ENCODE data around the gene KCNC3.
A peak's percentile ranks its signal among the peaks of the same experiment; 100 is the strongest.

KCNC3 gene

DNA sequence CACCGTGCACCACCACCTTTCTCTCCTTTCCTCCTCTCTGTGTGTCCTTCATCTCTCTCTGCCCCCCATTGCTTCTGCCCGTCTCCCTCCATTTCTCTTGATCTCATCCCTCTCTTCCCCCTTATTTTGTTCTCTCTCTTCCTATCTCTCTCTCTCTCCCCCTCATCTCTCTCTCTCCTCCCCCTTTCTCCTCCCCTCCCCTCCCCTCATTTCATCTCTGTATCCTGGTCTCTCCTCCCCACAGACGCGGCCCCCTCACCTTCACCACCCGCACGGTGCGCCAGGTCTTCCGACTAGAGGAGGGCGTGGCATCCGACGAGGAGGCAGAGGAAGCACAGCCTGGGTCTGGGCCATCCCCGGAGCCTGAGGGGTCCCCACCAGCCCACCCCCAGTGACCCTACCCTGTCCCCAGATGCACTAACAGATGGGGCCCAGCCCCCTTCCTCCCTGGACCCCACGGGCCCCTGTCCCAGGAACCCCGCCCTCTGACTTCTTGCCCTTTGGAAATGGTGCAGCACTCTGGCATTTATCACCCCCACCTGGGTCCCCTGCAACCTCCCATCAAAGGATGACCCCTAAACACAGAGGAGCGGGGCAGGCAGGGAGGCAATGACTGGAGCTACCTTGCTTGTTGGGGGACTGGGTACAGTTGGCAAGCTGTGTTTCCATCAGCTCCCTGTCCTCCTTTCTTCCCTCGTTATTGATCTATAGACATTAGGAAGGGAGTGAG is 19.6 kb downstream of the KCNC3 start:
- no peak for DNase-seq

GRCh38 chr19:50308991-50309390 is 20.2 kb downstream of the KCNC3 start:
- no peak for DNase-seq

- DNase-seq: no peak
These were observed 25.6 kb downstream of the KCNC3 start for GRCh38 chr19:50303558-50303957.

DNA sequence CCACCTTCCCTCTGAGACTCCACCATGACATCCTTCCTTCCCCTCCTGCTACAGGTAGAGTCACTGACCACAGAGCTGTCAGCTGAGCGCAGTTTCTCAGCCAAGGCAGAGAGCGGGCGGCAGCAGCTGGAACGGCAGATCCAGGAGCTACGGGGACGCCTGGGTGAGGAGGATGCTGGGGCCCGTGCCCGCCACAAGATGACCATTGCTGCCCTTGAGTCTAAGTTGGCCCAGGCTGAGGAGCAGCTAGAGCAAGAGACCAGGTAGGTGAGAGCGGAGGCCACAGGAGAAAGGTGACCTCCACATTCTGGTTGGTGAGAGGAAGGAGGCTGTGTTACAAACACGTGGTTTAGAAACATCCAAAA is 27.6 kb downstream of the KCNC3 start:
- DNase-seq: no peak

DNA sequence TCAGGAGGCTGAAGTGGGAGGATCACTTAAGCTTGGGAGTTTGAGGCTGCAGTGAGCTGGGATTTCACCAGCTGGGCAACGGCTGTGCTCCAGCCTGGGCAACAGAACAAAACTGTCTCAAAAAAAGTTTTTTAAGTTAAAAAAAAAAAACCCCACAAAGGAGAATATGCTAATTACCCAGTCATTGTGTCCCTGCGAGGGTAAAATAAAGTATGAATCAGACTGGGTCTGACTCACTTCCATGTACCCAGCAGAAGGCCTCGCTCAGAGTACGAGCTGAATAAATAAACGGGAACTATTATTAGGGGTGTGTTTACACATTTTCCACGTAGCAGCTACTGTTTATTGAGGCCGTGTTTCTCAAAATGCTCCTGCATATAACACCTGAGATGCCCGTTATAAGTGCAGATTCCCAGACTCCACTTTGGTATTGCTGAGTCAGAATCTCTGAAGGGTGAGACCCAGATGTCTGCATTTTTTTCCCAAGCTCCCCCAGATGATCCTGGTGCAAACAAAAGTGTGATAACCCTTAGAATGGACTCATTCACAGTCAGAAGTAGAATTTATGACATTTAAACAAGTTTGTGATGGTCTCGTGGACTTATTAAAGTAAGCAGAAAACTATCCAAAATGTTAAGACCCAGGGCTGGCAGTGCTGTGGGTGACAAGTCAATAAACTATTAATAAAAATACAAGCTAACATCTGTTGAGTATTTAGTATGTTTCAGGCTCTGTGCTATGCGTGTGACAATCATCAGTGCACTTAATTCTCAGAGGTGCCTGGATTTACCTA is 28.2 kb downstream of the KCNC3 start:
- peak in 1 of 2 donors; percentile 31 for DNase-seq

DNA sequence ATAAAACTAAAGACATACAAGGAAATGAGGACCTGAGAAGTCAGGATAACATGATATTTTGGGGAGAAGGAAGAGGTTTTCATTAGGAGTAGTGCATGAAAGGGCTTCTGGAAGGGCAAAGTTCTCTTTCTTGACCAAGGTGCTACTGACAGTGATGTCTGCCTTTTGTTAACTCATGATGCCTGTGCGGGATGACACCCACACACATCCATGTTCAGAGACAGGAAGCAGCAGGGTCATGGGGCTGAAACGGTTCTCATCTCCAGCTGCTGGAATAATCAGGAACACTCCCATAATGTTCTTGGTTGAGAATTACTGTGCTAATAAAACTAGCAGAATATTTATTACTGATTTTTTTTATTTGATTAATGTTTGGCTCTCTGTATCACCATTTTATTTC is 29.1 kb downstream of the KCNC3 start:
- no peak for DNase-seq

- no peak for DNase-seq
These were observed 35.7 kb downstream of the KCNC3 start for GRCh38 chr19:50293263-50294004.

DNA sequence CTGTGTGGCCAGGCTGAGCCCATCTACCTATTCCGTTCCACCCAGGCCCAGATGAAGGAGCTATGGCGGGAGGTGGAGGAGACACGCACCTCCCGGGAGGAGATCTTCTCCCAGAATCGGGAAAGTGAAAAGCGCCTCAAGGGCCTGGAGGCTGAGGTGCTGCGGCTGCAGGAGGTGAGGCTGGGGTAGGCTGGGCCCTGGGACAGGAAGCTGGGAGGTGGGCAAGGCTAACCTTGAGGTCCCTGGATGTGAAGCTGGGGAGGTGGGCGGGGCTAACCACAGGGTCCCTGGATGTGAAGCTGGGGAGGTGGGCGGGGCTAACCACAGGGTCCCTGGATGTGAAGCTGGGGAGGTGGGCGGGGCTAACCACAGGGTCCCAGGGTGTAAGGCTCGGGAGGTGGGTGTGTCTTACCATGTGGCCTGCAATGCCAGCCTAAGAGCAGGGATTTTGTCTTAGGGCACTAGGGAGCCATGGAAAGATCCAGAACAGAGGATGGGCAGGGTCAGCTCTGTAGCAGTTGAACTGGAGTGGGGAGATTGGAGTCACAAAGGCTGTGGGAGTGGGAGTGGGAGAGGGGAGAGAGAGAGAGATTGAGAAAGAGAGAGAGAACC is 36.9 kb downstream of the KCNC3 start:
- no peak for DNase-seq

- no peak for DNase-seq
These were observed 38.4 kb downstream of the KCNC3 start for GRCh38 chr19:50290775-50291174.

GRCh38 chr19:50290011-50290410 is 39.2 kb downstream of the KCNC3 start:
- DNase-seq: no peak

DNA sequence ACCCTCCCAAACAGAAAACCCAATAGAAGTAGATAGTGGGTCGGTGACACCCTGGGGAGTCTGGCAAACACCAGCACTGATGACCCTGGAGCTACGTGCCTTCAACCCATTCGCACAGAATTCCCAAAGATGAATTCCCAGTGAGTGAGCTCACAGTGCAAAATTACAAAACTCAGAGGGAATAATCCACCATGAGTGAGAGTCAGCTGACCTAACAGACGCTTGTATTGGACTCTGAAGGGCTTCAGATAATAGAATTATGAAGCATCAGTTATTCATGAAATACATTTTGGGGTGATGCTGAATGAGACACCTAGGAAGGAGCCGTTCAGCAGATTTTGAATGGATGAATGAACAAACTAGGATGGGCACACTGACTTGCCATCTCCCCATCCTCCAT is 40.2 kb downstream of the KCNC3 start:
- no peak for DNase-seq

- no peak for DNase-seq
These were observed 41.8 kb downstream of the KCNC3 start for GRCh38 chr19:50287331-50287730.

DNA sequence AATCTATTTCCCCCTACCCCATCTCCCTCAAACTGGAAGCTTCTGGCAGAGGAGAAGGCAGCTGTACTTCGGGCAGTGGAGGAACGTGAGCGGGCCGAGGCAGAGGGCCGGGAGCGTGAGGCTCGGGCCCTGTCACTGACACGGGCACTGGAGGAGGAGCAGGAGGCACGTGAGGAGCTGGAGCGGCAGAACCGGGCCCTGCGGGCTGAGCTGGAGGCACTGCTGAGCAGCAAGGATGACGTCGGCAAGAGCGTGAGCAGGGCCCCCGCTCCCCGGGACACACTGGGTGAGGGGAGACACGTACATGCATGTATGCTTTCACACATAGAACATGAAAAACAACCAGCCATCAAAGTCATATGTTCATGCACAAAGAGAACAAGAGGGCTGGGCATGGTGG is 42.7 kb downstream of the KCNC3 start:
- DNase-seq: no peak

GRCh38 chr19:50285833-50286232 is 43.3 kb downstream of the KCNC3 start:
- DNase-seq: no peak

- DNase-seq: no peak
These were observed 47.7 kb downstream of the KCNC3 start for GRCh38 chr19:50281491-50281890.

DNA sequence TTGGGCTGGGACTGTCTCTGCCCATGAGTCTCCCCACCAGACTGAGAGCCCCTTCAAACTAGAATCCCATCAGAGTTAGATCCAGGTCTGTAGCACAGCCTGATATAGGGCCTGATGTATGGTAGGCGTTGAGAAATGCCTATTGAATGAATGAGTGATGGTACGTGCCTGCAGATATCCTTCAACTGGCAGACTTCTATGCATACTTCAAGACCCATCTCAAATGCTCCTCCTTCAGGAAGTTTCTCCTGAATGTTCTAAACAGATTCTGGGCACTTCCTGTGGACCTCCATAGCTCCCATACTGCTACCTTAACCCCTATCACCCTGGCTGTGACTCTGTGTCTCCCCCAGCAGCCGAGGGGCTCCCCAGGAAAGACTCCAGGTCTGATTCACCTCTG is 48.2 kb downstream of the KCNC3 start:
- no peak for DNase-seq

GRCh38 chr19:50280074-50280473 is 49.1 kb downstream of the KCNC3 start:
- no peak for DNase-seq

- no peak for DNase-seq
These were observed 51.1 kb downstream of the KCNC3 start for GRCh38 chr19:50277966-50278580.

GRCh38 chr19:50276370-50277063 is 52.7 kb downstream of the KCNC3 start:
- DNase-seq: no peak

- DNase-seq: no peak
These were observed 53.4 kb downstream of the KCNC3 start for GRCh38 chr19:50275577-50276368.

DNA sequence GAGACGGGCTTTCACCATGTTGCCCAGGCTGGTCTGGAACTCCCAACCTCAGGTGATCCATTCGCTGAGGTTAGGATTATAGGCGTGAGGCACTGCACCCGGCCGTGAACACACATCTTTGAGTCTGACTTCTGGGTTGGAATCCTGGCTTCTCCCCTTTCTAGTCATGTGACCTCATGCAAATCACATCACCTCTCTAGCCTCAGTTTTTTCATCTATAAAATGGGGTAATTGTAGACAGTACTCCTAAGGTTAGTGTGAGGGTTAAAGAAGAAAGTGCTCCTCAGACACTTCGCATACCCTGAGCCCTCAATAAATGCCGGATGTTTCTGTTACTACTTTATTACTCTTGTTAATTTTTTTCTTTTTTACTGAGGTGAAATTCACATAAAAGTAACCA is 55.4 kb downstream of the KCNC3 start:
- DNase-seq: no peak

Data from stimulated activated CD4-positive, alpha-beta T cell treated with anti-CD3 and anti-CD28 coated beads, Interleukin-2, amount 100 ng/mL, for 24 hours (primary cell).